ENCODE data around the gene MTA1. TPM values are rescaled to one million over a fixed set of nuclear protein-coding genes. Genes with fewer than 3 reads are reported as not detected.

MTA1 gene
- total and polyA plus RNA-seq, 2 donors (not counting 1 experiment from before 2014, with no cell fraction given): 137 to 147 TPM

GRCh38 chr14:105458571-105458970, 38.9 kb downstream of the MTA1 start:
- Histone ChIP-seq H3K79me2 (ENCODE audit: control insufficient read depth, insufficient read depth, low read length) (peaks cover 4% of the 10 kb centered on the region), H3K9ac (ENCODE audit: low read length) (no peak overlapping the region), H3K4me3 (ENCODE audit: control extremely low read depth in 1 of 5, extremely low read depth in 1 of 5, insufficient read depth in 1 of 5, low read depth in 2 of 5, low read length in 4 of 5) (no peak overlapping the region), H3K27me3 (replicated peaks in 1 of 4; ENCODE audit: control extremely low read depth in 1 of 4, control insufficient read depth in 3 of 4, insufficient read depth in 4 of 4, low read length in 3 of 4) (no peaks in the 10 kb centered on the region), H3K9me3 (ENCODE audit: control extremely low read depth in 1 of 3, control insufficient read depth in 2 of 3, insufficient read depth in 1 of 3, low read length in 2 of 3) (no peaks in the 10 kb centered on the region), H3K36me3 (replicated peaks in 1 of 2; ENCODE audit: control extremely low read depth in 1 of 2, control insufficient read depth in 1 of 2, extremely low read depth in 1 of 2, insufficient read depth in 2 of 2, low read length in 1 of 2) (peaks cover 0 to 43% of the 10 kb centered on the region in 2 experiments), H3K4me2 (replicated peaks; ENCODE audit: low read depth, low read length, poor library complexity, severe bottlenecking) (no peak overlapping the region), H3K4me1 (ENCODE audit: control insufficient read depth in 2 of 2, insufficient read depth in 2 of 2, low read length in 2 of 2) (no peaks in the 10 kb centered on the region), H4K20me1 (ENCODE audit: control insufficient read depth, insufficient read depth, low read length, poor library complexity, severe bottlenecking) (peaks cover 16% of the 10 kb centered on the region), H3K27ac (ENCODE audit: low read length in 2 of 2) (no peak overlapping the region), H2AFZ (ENCODE audit: insufficient read depth, low read depth, low read length, poor library complexity, severe bottlenecking) (no peak overlapping the region)
- Mint-ChIP-seq H3K4me1 (no peaks in the 10 kb centered on the region), H3K27me3 (no peaks in the 10 kb centered on the region), H3K9me3 (ENCODE audit: insufficient read depth) (no peaks in the 10 kb centered on the region), H3K4me3 (no peak overlapping the region), H3K27ac (no peak overlapping the region)
- TF ChIP-seq EZH2 (IDR thresholded peaks at IDR 0.05; ENCODE audit: borderline replicate concordance, insufficient read depth, low read depth, low read length, poor library complexity, severe bottlenecking) (no peak), CTCF (IDR thresholded peaks at IDR 0.05) (no peak)
- WGBS (ENCODE audit: insufficient coverage): 87% methylated on average over 12 of the region's 14 CpGs
- POLR2A ChIA-PET: no interaction called here
- intact Hi-C loops (cut with micrococcal nuclease): no loop called here
- CTCF ChIA-PET: interaction anchor here (0.8 kb wide), 1 partner anchor 78 kb away, joined by 3 read pairs; no protein-coding TSS in a partner anchor
- DNase-seq (no peak), ATAC-seq (ENCODE audit: low read depth) (no peak)

- H4K20me1 ChIP-seq (ENCODE audit: control insufficient read depth, insufficient read depth, low read length, poor library complexity, severe bottlenecking): peaks cover 16% of the 10 kb centered on the region
- no peaks in the 10 kb centered on the region for H3K4me1 Mint-ChIP-seq
- no peaks in the 10 kb centered on the region for H3K9me3 ChIP-seq (ENCODE audit: control extremely low read depth in 1 of 3, control insufficient read depth in 2 of 3, insufficient read depth in 1 of 3, low read length in 2 of 3)
- no peak for TF ChIP-seq CTCF (IDR thresholded peaks at IDR 0.05)
- ATAC-seq (ENCODE audit: low read depth): no peak
- no peak overlapping the region for H3K4me2 ChIP-seq (replicated peaks; ENCODE audit: low read depth, low read length, poor library complexity, severe bottlenecking)
- intact Hi-C loops (cut with micrococcal nuclease): no loop called here
- H3K9me3 Mint-ChIP-seq (ENCODE audit: insufficient read depth): no peaks in the 10 kb centered on the region
- no peaks in the 10 kb centered on the region for H3K4me1 ChIP-seq (ENCODE audit: control insufficient read depth in 2 of 2, insufficient read depth in 2 of 2, low read length in 2 of 2)
- H3K36me3 ChIP-seq (replicated peaks in 1 of 2; ENCODE audit: control extremely low read depth in 1 of 2, control insufficient read depth in 1 of 2, extremely low read depth in 1 of 2, insufficient read depth in 2 of 2, low read length in 1 of 2): peaks cover 0 to 51% of the 10 kb centered on the region in 2 experiments
- ChIA-PET POLR2A (no interaction called here), CTCF (no interaction called here)
- H3K4me3 ChIP-seq (ENCODE audit: control extremely low read depth in 1 of 5, extremely low read depth in 1 of 5, insufficient read depth in 1 of 5, low read depth in 2 of 5, low read length in 4 of 5): no peak overlapping the region
- 87% methylated on average over 17 of the region's 17 CpGs for WGBS (ENCODE audit: insufficient coverage)
- no peak overlapping the region for H2AFZ ChIP-seq (ENCODE audit: insufficient read depth, low read depth, low read length, poor library complexity, severe bottlenecking)
- no peak overlapping the region for H3K27ac Mint-ChIP-seq
- H3K27me3 Mint-ChIP-seq: no peaks in the 10 kb centered on the region
- H3K4me3 Mint-ChIP-seq: no peak overlapping the region
- H3K27me3 ChIP-seq (replicated peaks in 1 of 4; ENCODE audit: control extremely low read depth in 1 of 4, control insufficient read depth in 3 of 4, insufficient read depth in 4 of 4, low read length in 3 of 4): no peaks in the 10 kb centered on the region
- no peak for DNase-seq
- peaks cover 4% of the 10 kb centered on the region for H3K79me2 ChIP-seq (ENCODE audit: control insufficient read depth, insufficient read depth, low read length)
- H3K27ac ChIP-seq (ENCODE audit: low read length in 2 of 2): no peak overlapping the region
- no peak overlapping the region for H3K9ac ChIP-seq (ENCODE audit: low read length)
Observed at GRCh38 chr14:105460116-105460515, 40.5 kb downstream of the MTA1 start.
